ENCODE data around the gene MAP3K9.
"Not testable (repeated sequence)": the region's sequence is repeated elsewhere in the genome, so short reads cannot be mapped to it uniquely, and the experiment has no call there.

MAP3K9 gene

DNA sequence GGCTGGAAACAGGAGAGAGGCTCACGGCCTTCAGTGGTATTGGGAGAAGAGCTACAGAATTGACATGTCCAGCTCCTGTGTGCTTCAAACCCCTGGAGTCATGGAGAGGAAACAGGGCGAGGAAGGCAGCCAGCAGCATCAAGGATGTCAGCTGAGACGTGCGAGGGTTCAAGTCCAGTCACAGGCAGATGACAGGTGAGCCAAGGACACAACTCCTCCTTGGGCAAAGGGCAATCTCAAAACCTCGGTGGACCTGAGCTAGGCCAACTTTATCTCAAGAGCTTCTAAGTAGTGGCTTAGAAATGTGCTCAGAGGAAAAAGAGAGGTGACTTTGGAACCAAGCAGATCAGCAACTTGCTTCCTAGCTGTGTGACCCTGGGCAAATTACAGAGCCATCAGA lies 86.0 kb downstream of the MAP3K9 start:
- DNase-seq: no peak

- no peak for DNase-seq
Measured at GRCh38 chr14:70722418-70722817, 86.9 kb downstream of the MAP3K9 start.

DNA sequence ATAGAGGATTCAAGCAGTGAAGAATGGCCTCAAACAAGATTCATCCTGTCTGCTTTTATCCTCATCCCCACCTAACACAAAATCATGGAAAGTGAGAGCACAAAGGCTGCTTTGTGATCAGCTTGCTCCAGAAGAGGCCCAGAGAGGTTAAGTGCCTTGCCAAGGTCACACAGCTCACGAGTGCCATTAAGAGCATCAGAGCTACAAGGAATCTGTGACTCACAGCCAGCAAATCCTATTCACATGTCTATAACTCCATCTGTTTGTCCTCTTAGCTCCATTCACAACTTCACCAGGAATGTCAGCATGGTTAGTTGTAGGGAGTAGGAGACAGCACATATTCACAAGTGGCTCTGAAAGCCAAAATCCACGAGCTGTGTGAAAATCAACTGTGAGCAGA lies 87.8 kb downstream of the MAP3K9 start:
- DNase-seq: no peak

- DNase-seq: no peak
Measured at GRCh38 chr14:70718383-70719118, 90.8 kb downstream of the MAP3K9 start.

DNA sequence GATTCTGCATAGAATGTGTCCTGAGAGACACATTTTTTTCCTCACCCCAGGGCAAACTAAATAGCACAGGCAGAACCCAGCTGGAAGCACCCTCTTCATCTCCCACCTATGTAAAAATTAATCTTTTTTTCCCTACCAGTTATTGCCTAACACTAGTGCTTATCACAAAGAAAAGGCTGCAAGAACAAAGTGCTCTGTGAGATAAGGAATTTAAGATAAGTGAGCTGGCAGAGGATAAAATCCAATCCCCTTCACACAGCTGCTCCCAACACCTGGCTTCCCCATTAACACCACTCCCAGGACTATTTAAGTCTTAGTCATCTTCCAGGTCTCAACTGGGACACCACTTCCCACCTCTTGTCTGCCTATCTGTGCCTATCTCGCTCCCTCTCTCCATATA lies 92.4 kb downstream of the MAP3K9 start:
- no peak for DNase-seq

- no peak for DNase-seq
Measured at GRCh38 chr14:70716483-70716882, 92.8 kb downstream of the MAP3K9 start.

DNA sequence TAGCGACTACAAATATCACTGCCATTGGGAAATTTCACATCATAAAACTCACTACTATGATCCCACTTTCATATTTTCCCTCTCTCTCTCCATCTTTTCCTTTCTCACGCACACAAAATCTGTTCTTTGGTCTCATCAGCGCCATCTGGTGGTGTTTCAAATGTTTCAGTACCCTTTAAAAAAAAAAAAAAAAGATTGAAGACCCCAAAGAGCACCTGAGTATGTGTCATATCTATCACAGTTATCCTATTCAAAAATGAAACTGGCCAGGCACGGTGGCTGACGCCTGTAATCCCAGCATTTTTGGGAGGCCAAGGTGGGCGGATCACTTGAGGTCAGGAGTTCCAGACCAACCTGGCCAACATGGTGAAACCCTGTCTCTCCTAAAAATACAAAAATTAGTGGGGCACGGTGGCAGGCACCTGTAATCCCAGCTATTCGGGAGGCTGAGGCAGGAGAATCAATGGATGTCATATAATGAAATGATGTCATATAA lies 95.2 kb downstream of the MAP3K9 start:
- peak; percentile 36 to 49 for DNase-seq

DNA sequence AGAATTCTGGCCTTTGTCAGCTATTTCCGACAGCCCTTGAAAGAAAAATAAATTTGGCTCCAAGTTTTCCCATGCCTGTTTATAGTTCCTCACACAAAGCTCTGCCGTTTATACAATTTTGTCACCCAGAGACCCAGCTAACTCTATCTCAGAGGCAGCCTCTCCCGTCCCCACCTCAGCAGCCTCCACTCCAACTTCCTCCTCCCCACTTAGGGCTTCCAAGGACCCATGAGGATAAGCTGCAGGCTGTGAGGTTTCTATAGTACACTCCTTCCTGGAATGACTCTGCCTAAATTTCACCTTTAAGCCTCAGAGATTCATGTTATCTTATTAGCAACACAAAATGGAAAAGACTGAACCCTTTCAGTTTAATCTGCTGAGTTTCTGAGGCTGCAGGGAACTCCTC lies 95.8 kb downstream of the MAP3K9 start:
- no peak for DNase-seq

GRCh38 chr14:70713096-70713495 lies 96.2 kb downstream of the MAP3K9 start:
- no peak for DNase-seq

DNA sequence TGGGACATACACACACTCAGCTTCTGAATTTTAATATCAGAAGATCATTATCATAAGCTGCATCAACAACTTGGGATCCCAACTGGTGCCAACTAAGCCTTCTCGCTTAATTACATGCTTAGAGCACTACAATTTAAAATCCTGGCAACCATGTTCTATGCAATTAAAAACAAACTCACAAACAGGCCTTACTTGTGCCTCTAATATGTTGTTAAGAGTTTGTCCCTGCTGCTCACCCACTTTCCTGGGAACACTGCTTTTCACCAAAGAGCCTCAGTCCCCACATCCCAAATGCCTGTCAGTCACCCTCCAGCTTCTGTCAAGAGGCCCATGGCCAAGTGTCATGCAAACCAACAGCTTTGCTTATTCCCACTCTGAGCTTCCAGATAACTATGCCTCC lies 97.9 kb downstream of the MAP3K9 start:
- DNase-seq: no peak

DNA sequence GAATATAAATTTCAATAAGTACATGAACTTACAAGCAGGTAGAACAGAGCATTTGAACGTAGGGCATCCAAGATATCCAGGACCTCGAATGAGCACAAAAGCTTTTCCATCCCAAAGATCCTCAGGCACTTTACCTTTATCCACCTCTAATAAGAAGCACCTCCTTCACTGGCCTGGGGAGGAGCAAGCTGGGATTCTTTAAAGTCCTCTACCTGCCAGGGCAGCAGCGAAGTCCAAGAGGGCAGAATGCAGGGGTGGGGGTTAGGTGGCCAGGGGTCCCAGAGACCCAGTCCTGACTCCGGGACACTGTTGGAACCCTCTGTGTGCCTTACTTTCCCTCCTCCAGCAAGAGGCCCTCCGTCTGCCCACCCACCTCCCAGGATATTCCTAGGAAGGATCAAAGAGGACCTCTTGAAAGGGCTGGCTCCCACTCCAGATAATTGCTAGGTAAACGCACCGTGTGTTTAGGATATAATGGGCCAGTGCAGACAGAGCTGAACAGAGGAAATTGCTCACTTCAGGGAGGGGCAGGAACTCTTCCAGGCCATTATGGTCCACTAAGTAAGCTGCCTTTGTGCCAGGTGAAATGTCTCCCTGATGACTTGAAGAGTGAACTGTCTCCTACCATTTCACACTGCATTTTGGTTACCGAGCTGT lies 99.5 kb downstream of the MAP3K9 start:
- no peak for DNase-seq

GRCh38 chr14:70708717-70709570 lies 100.4 kb downstream of the MAP3K9 start:
- no peak for DNase-seq

DNA sequence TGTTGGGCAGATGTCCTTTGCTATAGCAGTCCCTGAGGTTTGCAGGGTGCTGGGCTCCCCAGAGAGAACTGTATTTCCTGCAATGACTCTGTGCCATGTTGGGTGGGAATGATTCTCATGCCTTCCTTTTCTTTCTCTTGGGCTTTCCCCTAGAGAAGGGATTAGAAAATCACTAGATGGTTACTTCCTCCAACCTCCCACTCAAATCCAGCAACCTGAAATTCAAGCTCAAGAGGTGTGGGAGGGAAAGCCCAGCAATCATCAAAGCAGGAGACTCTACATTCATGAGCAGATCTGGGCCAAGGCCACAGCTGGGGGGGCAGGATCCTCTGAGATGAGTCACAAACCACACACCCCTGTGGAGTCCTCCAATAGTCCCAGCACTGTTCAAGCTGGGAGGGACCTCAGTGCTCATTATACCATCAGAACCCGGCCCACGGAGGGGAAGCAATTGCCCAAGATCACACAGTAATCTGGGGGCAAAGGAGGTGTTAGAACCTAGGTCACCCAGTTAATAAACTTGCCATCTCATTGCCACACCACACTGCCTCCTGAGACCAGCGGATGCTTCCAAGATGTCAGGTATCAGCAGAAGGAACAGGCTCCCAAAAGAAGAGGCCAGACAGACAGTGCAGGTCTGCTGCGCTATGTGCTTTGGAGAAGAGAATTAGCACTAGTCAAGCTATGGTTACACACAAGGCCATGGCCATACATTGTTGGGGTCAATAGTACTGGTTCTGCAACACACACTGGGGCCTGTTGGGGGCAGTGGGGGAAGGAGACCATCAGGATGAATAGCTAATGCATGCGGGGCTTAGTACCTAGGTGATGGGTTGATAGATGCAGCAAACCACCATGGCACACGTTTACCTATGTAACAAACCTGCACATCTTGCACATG lies 101.9 kb downstream of the MAP3K9 start:
- peak in 1 of 2 experiments; percentile 7 for DNase-seq

DNA sequence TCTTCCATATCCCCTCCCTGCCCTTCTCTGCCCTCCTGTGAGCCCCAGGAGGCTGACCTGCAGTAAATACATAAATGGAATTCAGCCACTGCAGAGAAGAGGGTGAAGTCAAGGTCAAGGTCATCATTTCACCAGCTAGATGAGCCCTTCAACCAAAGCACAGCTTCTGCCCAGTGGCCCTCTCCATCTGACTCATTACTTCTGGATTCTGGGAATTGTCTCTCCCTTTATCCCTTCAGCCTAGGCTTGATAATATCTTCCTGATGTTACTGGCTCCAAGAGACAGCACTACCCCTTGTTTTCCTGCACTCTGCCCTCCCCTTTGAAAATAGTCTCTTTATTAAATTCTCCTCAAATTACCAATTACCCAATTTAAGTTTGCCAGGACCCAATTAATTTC lies 103.1 kb downstream of the MAP3K9 start:
- no peak for DNase-seq

GRCh38 chr14:70704960-70705359 lies 104.4 kb downstream of the MAP3K9 start:
- DNase-seq: no peak

DNA sequence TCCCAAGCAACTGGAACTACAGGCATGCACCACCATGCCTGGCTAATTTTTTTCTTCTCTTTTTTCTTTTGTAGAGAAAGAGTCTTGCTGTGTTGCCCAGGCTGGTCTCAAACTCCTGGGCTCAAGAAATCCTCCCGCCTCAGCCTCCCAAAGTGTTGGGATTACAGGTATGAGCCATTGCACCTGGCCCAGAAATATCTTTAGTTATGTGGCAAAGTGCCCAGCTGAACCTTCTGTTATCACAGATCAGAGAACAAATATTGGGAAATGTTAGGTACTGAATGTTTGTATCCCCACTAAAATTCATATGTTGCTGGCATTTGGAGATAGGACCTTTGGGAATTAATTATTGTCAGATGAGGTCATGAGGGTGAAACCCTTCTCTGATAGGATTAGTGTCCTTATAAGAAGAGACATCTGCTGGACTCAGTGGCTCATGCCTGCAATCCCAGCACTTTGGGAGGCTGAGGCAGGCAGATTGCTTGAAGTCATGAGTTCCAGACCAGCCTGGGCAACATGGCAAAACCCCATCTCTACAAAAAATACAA lies 105.6 kb downstream of the MAP3K9 start:
- DNase-seq: not testable (repeated sequence)

- no peak for DNase-seq
Measured at GRCh38 chr14:70702161-70702560, 107.2 kb downstream of the MAP3K9 start.

DNA sequence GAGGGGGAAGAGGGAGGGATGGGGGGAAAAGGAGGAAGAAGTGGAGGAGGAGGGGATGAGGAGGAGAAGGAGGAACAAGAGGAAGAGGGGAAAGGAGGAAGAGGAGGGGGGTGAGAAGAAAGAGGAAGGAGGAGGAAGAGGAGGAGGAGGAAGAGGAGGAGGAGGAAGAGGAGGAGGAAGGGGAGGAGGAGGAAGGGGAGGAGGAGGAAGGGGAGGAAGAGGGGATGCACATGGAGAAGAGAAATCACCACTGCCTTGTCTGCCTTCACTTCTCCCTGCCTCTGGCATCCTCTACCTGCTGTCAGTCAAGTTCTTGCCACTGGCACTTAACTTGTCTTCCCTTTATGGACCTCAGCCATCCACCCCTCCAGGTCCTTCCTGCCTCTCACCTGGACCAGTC lies 107.7 kb downstream of the MAP3K9 start:
- no peak for DNase-seq

DNA sequence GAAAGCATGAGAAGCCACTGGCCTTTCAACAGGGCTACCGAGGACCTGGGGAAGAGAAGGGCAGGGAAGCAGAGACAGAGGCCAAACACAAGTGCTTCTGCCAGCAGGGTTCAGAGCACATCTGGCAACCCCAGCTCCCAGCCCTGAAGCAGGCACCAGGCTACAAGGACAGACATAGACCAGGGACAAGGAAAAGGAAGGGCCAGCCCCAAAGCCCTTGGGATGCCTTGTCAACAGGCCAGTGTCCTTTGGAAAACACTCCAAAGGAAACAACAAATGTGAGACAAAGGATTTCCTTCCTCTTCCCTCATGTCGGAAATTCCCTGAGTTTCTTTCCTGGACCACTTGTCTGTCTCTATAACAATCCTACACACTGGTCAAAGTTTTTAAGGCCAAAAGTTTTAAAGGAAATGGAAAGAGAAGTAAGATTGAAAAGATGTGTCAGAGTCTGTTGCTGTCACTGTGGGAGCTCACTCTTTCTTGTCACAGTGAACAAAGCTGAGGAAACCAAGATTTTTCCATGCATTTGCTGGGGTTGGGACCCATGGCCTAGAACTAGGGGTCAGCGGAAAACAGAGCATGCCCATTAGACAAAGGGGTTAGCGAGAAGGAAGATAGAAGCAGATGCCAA lies 108.2 kb downstream of the MAP3K9 start:
- no peak for DNase-seq

- DNase-seq: no peak
Measured at GRCh38 chr14:70699646-70700045, 109.7 kb downstream of the MAP3K9 start.

DNA sequence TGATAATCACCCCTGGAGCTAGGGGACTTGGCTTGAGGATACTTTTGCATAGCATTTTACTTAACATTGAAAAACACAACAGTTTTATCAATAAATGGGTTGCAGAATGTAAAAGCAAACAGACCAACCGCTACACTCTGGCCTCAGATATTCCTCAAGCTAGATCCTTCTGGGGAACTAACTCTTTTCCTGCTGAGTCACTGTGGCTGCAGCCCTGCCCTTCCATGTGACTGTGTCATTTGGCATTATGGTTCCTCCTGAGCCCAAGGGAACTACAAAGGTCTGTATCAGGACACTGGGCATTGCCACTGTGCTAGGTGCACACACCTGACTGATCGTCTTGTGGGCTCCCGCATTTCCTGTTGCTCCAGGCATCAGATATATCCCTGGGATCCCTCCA lies 111.0 kb downstream of the MAP3K9 start:
- DNase-seq: no peak

DNA sequence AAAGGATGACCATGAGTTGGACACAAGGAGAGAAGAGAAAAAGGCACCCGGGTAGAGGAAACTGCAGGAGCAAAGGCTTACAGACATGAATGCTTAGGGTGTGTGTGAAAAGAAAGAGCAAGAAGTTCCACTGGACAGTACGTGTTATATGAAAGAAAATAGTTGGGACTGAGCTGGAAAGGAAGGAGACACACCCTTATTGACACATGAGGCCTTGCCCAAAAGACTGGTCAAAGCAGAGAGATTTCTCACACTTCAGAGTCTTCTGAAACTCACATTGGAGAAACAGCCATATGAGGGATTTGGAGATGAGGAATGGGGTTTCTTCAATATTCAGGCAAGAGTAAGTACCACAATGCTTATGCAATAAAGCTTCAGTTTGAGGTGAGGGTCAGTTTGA lies 111.6 kb downstream of the MAP3K9 start:
- DNase-seq: no peak

Measured in activated CD4-positive, alpha-beta T cell treated with anti-CD3 and anti-CD28 coated beads, Interleukin-2, amount 50 U/mL, for 48 hours (primary cell).